ENCODE measurements around the gene PLA2G5.
A peak's percentile ranks its signal among the peaks of the same experiment; 100 is the strongest.

Gene PLA2G5

DNA sequence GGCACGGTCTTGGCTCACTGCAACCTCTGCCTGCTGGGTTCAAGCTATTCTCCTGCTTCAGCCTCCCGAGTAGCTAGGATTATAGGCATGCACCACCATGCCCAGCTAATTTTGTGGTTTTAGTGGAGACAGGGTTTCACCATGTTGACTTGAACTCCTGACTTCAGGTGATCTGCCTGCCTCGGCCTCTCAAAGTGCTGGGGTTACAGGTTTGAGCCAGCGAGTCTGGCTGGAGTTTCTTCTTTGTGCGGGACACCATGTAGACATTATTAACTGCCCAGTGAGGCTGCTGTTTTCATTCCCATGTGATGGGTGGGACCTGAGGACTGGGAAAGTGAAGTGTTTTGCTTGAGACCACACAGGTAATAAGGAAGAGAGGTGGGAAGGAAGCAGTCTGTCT lies 23.3 kb downstream of the PLA2G5 start:
- no peak for DNase-seq

DNA sequence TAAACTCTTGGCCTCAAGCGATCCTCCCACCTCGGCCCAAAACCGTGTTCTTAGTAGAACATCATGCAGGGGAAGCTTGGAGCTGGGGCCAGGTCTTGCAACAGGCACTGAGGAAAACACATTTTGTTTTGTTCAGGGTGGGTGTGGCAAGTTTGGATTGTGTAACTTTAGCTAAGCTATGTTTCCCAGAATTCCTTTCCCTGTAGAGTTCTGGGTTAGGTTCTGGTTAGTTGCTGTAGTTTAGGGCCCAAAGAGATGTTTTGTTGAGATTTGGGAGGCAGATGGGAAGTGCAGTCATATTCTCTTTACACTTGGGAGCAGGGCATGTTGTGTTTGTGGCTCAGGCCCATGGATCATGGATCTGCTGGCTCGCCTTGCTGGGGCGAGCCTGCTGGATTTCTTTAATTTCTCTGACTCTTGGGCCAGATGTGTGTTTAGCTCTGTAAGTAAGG lies 24.0 kb downstream of the PLA2G5 start:
- no peak for DNase-seq

DNA sequence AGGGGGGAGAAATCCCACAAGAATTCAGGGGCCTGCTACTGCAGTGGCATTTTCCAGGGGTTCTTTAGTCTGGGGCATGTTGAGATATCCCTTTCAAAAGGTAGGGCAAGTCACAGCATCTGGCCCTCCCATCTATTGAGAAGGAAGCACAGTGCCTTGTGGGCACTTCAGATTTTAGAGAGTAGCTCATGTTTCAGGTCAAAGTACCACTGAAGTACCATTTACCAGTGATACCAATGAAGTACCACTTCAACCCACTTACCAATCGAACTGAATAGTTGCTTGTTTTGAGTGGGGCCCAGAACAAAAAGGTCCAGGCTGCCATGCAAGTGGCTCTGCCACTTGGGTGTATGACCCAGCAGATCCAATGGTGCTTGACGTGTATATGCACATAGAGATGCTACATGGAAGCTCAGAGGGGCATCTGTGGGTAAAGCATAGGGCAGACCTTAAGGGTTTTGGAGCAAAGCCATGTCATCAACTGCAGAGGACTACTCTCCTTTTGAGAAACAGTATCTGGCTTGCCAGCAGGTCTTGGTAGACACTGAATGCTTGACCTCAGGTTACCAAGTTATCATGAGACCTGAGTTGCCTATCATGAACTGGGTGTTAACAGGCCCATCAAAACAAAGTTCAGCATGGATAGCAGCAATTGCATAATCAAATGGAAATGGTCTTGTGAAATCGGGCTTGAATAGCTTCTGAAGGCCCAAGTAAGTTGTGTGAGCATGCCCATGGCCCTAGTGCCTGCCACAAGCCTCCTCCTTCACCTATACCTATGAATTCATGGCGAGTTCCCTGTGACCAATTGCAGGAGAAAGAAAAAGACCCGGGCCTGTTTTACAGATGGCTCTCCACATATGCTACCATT lies 25.8 kb downstream of the PLA2G5 start:
- DNase-seq: no peak

DNA sequence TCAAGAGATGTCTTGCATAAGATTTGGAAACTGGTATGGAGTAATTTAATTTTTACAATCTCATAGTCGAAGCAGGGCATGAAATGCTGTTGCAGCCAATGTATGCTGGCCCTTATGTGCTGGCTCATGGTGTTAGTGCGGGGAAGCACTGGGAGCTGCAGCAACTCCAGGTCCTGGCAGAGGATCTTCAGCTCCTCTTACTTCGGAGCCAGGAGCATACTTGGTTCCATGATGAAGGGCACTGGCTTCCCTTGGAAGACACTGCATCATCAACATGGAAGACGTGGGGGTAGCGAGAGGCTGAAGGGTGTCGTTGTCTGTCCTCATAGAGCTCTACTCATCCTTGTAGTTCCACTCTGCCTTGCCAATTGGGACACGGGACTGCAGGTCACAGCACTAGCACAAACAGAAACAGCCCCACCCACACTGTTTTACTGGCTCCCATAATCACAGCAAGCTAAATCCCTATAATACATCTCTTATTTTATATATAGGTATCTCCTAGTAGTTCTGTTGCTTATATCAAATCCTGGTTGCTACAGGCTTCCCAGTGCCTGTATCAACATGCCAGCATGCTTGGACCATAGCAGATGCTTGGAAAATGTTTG lies 26.9 kb downstream of the PLA2G5 start:
- DNase-seq: no peak

DNA sequence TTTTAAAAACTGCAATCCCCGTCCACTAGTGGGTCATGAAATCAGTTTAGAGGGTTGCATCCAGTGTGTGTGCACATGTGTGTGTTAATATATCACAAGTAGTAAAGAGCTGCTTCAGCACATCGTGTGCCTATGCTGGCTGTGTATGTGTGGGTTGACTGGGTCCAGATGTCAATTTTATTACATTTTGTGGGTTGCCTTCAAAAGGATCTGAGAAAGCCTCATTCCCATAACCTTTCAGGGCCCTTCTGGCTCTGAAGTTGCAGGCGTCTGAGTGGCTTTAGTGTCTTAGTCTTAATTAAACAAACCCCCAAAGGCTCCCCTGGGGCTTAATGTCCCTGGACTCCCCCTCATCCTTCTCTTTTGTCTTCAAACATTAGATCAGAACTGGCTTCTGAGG lies 29.5 kb downstream of the PLA2G5 start:
- no peak for DNase-seq

DNA sequence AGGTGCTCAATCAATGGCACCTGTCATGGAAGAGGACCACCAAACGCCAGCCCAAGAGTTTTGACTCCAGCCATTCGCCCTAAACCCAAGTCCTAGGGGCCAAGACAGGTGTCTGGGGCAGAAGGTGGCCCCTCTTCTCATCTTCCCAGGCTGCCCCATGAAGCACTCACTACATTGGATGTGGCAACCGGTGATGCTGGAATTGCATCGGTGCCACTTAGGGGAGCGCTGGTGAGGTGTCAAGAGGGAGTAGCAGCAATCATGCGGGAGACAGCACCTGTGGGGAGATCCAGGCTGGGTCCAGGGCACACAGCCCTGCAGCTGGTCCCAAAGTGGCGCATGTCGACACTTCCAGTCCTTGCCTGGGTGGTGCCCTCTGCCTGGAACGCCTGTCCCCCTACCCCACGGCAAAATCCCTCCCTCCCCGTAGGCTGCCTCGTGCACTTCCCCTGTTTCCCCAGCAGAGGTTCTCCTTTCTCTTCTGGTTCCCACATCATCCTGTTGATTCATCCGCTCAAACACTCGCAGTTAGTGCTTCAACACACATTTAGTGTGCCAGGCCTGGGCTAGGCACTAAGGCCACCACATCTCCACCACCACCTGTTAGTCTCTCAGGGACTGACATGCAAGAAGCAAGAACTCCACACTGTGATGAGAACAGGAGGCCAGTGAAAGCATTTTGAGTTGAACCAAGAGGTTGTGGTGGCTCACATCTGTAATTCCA lies 30.8 kb downstream of the PLA2G5 start:
- peak; percentile 33 for DNase-seq

DNA sequence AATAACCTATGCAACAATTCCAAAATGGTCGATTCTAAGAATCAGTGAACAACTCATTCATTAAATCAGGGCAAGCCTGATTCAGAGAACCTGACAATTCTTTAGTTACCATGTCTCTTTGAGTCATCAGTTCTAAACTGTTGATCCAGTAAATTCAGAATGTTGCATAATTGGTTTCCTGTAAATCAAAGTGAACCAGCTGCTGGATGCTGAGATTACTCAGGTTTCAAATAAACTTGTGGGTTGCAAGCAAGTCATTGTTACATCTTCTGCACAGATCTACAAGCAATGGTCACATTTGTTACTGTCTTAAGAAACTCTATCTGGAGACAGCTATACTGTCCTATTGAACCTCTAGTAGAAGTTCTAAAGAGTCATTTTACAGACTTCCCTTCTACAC lies 32.9 kb downstream of the PLA2G5 start:
- no peak for DNase-seq

DNA sequence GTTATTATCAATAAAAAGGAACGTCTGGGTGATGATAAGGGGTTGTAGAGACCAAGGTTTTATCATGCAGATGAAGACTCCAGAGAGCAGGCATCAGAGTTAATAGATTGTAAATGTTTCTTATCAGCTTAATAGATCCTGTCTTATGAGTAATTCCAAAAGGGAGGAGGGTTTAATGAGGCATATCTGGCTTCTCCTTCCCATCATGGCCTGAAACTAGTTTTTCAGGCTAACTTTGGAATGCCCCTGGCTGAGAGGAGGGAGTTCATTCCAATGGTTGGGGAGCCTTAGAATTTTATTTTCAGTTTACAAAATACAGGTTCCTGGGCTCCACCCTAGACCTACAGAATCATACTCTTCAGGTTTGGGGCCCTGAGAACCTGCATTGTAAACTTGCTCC lies 35.9 kb downstream of the PLA2G5 start:
- DNase-seq: no peak

DNA sequence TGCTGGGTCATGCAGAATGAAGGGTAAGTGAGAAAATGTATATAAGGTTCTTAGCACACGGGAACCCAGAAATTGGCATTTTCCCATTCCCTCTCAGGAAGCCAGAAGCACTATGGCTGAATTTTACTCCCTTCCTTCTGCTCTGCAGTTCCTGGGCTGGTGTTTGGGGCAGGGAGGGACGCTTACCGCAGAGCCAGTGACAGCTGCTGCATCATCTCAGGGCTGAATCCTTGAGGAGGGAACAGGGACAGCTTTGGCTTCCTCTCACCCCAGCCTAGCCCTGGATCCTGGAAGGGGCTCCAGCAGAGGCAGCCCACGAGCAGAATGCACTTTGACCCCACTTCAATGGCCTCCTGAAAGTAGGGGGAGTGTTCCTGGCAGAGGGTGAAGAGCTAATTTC lies 37.4 kb downstream of the PLA2G5 start:
- no peak for DNase-seq

DNA sequence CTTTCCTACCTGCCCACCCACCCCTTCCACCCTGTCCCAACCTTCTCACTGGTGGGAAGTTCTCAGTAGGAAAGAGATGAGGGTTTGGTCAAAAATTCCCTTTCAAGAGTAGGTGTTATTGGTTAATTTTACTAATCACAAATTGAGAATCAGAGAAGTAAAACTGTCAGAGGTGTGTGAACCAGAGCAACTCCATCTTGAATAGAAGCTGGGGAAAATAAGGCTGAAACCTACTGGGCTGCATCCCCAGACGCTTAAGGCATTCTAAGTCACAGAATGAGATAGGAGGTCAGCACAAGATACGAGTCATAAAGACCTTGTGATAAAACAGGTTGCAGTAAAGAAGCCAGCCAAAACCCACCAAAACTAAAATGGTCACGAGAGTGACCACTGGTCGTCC lies 37.8 kb downstream of the PLA2G5 start:
- DNase-seq: no peak

DNA sequence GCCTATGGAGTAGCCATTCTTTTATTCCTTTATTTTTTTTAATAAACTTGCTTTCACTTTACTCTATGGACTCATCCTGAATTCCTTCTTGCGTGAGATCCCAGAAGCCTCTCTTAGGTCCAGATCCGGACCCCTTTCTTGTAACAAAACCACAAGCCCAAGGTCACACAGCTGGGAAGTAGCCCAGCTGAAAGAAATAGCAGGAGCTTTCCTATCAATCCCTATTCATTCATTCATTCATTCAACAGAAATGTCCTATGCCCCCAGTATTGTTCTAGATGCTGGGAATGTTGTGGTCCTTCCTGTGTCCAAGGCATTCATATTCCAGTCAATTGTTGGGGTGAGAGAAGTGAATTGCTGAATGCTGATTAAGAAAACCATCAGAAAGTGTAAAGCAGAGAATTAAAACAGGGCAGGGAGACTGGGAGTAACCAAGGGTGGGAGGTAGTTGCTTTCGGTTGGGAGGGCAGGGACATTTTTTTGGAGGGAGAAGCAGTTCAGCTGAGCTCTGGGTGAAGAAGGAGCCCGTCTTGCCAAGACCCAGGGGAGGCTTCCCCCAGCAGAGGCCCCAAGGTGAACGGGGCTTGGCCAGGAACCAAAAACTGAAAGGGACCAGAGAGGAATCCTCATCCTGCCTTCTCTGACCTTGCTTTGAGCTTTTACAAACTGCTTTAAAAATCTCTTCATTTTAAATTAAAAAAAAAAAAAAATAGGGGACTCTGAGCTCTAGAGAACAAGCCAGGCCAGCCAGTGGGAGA lies 38.6 kb downstream of the PLA2G5 start:
- no peak for DNase-seq

DNA sequence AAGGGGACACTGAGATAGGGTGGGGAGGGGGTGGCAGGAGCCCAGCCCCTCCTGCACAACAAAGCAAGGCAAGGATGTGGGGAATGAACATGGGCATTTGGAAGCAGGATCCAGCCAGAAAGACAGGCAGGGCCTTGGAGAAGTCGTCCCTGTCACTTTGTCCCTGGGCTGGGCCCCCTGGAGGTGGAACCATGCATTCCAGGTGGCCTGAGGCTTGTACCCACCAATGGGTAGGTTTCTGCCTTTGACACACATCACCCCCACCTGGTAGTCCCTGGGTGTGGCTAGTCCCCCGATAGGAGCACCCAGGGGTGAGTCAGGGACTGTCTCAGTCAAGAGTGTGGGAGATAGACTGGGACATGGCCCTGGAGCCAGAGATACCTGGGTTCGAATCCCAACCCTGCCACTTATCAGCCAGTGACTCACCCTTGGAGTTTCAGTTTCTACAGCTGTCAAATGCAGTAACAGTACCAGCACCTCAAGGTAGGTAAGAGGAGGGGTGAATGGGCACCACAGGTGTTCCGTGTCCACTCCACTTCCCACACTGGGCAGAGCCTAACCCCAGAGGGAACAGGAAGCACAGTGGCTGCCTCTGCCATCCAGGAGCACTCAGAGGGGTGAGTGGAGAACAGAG lies 39.3 kb downstream of the PLA2G5 start:
- DNase-seq: no peak

DNA sequence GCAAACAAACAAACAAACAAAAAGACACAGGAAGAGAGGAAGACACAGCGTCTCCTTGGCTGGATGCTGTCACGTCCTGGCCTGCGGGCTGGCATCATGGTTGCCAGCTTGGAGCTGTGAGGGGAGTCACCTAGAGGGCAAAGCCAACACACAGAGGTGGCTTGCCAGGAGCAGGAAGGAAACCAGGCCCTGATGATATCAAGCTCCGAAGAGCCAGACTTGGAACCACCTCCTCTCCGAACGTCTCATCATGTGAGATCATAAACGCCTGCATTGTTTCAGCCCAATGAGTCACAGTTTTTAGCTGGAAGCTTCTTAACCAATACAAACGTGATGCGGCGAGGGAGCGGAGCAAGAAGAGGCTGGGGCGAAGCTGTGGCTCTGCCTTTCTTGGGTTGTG lies 40.7 kb downstream of the PLA2G5 start:
- no peak for DNase-seq

DNA sequence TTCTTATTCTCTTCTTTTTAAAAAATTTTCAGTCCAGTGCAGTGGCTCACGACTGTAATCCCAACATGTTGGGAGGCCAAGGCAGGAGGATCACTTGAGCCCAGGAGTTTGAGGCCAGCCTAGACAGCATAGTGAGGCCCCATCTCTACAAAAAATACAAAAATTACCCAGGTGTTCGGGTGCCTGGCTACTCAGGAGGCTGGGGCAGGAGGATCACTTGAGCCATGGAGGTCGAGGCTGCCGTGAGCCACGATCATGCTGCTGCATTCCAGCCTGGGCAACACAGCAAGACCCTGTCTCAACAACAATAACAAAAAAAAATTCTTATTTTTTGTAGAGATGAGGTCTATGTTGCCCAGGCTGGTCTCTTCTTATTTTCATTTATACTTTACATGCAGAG lies 41.5 kb downstream of the PLA2G5 start:
- no peak for DNase-seq

DNA sequence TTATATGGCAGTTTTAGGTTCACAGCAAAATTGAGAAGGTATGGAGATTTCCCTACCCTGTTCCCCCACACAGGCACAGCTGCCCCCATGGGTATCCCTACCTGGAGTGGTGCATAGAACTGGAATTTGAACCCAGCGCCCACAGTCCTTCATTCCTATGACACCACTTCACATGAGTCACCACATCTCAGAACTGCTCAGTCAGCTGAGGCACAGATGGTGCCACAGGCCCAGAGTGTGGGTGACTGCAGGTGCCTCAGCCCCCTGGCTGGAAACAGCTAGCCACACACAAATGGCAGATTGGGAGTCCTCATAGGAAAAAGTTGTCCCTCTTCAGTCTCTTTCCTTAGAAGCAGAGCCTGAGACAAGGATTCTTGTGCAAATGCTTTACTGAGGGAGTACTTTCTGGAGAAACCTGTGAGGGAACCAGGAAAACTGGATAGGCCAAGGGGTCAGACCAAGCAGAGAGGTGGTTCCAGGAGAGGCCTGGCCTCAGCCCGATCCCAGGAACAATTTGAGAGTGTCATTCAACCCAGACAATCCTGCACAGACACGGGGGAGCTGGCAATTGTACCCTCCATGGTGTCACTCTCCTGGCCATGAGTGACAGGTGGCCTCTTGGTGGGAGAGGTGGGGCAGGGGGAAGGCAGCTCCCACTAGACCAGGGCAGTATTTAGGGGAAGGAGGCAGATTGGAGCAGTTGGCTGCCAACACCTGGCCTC lies 42.4 kb downstream of the PLA2G5 start:
- no peak for DNase-seq

DNA sequence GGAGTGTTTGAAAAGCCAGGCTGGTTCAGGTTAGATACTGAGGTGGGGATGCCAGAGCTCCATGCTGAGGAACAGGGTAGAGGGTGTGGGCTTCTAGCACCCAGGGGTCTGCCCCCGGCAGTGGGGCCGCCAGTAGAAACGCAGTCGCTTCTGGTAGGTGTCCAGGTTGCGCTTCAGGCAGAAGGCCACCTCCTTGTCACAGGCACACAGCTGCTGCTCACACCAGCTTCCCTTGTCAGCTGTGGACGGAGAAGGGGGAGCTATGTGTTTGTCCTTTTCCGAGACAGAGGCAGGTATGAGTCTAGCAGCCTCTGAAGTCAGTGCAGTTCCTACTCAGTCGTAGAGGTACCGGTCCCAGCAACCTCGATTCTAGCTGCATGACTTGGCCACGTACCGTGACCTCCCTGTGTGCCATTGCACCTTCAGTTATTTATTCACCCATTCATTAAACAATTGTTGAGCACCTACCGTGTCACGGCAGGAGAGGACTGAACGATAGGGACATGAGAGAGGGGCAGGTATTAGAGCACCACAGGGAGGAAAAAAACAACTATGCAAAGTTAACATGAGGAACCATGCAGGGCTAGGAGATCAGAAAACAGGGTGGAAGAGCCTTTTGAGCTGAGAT lies 44.1 kb downstream of the PLA2G5 start:
- DNase-seq: no peak

DNA sequence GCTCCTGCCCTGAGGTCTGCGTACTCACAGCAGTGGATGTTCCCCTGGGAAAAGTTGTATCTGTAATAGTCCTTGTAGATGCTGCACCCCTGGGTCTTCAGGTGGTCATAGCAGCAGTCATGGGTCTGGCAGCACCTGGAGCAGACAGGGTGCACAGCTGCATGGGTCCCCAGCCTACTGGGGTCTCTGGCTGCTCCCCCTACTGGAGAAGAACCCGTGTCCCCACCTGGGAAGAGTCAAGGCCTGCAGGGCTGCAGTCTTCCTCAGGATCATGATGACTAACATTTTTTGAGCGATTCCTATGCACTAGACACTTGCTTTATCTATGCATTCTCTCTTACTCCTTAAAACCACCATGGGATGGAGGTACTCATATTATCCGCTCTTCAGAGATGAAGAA lies 45.5 kb downstream of the PLA2G5 start:
- DNase-seq: no peak

DNA sequence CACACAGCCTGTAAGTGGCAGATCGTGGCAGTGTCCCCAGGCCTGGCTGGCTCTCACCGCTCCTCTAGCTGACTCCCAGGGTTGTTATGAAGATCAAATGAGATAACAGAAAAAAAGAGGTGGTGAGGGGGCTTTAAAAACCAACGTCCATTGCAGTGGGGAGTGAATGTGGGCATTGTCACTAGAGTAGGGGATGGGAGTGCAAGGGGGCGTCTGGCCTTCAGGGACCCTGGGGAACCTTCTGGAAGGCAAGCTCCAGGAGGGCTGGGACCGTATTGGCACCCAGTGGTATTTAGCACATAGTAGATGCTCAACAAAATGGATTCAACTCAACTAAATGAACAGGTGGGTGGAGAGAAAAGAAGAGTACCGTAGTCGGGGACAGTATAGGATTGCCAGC lies 45.9 kb downstream of the PLA2G5 start:
- no peak for DNase-seq

DNA sequence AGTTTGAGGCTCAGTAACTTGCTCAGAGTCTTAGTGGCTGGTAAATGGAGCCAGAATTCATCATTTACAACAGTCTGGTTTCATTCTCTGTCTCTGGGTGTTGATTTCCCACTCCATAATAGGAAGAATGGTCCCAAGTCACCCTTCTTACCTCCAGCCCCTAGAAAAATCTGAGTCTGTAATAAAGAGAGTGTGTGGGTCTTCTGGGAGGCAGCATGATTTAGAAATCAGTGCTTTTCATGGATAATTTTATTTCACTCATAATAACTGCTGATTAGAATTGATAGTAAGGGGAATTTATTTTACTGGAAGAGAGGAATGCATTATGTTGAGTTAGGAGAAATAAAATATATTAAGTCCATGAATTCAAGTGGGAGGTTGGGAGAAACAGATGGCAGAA lies 47.2 kb downstream of the PLA2G5 start:
- DNase-seq: no peak

DNA sequence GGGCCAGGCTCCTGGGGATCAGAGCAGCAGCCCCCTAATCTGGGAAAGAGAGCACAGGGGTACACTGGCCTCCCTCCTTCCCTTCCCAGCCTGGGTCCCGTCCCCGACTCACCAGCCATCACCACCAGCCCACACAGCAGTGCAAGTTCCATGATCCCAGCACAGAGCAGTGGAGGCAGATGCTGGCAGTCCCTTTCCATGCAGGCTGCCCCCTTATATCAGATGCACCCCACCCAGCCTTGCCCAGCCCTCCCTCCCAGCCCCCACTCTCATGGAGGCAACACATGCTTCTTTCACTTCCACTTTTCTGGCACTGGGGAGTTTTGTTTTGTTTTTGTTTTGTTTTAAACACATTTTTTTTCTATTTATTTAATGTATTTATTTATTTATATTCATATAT lies 49.4 kb downstream of the PLA2G5 start, which contains the start of gene PLA2G2D:
Gene PLA2G2D (minus strand): TSS at position 190 of the 400 bp plus-strand sequence. CDS start 38 bp downstream, at position 152.
- no peak for DNase-seq

DNA sequence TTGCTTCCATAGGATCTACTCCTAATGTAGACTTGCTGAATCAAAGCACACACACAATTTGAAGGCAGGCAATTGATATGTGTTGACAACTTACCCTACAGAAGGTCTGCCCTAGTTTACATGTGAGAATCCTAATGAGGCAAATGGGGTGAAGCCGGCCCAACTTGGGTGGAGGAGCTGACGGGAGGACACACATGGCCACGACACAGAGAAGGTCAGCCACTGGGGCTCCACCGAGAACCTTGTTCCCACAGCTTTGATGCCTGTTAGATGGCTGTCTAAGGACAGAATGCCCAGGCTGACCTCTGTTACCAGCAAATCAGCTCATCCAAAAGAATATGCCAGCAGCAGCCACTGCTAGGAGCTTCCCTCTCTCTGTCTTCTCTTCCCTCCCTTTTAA lies 50.8 kb downstream of the PLA2G5 start:
- DNase-seq: no peak

Measured in CD4-positive, alpha-beta T cell treated with Interleukin-10 for 1 hour (primary cell).